Neural progenitor cell (in vitro differentiated cells): ENCODE measurements around the gene APBA3.

Source experiments
- EZH2 ChIP-seq: fragments of 200-600 bp; sonication (generic); IDR thresholded peaks from 2 replicates; pipeline ENCODE4 v1.6.1; 2017; ENCODE audit warnings: antibody characterized with exemption, mild to moderate bottlenecking, moderate library complexity
- EZH2phosphoT487 ChIP-seq: fragments of 200-600 bp; sonication (generic); IDR thresholded peaks from 2 replicates; pipeline ENCODE4 v1.6.1; 2017; ENCODE audit warnings: antibody characterized with exemption
- TF ChIP-seq, protein P1 (sequence below): fragments of 200-600 bp; sonication (generic); IDR thresholded peaks from 2 replicates; pipeline ENCODE4 v1.5.1; 2017; ENCODE audit warnings: antibody characterized with exemption, mild to moderate bottlenecking

DNA sequence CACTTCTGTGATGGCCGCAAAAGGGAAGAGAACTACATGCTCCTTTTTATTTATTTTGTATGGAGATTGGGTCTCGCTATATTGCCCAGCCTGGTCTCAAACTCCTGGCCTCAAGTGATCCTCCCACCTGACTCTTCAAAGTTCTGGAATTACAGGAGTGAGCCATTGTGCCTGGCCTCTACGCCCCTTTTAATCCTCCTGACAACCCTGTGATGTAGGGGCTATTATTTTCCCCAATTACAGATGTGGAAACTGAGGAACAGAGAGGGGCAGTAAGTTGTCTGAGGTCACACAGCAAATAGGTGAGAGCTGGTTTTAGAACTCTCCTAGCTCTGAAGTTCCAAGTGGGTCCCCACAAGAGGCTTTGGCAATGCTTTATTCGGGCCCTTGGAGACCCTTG, 41.6 kb downstream of the APBA3 start:
- no peak for TF ChIP-seq EZH2
- TF ChIP-seq, protein P1, sequence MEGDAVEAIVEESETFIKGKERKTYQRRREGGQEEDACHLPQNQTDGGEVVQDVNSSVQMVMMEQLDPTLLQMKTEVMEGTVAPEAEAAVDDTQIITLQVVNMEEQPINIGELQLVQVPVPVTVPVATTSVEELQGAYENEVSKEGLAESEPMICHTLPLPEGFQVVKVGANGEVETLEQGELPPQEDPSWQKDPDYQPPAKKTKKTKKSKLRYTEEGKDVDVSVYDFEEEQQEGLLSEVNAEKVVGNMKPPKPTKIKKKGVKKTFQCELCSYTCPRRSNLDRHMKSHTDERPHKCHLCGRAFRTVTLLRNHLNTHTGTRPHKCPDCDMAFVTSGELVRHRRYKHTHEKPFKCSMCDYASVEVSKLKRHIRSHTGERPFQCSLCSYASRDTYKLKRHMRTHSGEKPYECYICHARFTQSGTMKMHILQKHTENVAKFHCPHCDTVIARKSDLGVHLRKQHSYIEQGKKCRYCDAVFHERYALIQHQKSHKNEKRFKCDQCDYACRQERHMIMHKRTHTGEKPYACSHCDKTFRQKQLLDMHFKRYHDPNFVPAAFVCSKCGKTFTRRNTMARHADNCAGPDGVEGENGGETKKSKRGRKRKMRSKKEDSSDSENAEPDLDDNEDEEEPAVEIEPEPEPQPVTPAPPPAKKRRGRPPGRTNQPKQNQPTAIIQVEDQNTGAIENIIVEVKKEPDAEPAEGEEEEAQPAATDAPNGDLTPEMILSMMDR = no peak
- no peak for TF ChIP-seq EZH2phosphoT487
